ENCODE measurements around the gene CABP2.
"Not testable (repeated sequence)": the region's sequence is repeated elsewhere in the genome, so short reads cannot be mapped to it uniquely, and the experiment has no call there.

CABP2 gene

DNA sequence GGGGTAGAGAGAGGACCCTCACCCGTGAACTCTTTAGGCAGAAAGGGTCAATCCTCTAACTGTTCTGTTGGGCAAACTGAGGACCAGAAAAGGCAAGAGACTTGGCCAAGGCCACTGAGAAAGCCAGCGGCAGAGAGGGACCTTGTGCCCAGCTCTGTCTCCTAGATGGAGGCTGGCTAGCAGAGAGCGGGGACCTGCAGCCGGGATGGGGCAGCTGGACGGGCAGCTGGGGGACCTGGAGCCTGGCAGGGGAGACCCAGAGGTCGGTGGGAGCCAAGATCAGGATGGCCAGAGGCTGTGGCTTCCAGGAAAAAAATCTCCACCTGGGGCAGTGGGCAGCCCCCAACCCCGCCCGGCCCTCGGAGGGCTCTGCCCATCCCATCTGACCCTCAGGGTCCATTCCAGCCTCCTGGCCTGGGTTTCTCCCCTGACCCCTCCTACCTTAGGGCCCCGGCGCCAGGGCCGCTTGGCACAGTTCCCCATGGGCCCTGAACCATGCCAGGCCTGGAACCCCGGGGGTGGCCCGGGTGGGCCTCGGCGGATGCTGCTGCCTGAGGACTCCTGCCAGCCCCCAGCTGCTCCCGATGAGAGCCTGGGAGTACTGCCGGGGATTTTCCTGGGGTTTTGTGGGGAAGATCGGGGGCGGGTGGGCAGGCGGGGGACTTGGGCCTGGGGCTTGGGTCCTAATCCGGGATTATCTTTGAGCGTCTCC lies at the start of gene CABP2:
Gene CABP2, minus strand, starts transcription at position 603 of the 712 bp plus-strand sequence. Its CDS starts 120 bp downstream, at position 483.
- Mint-ChIP-seq H3K4me1 (ENCODE audit: low read depth) (no peaks in the 10 kb centered on the region), H3K36me3 (no peaks in the 10 kb centered on the region), H3K27me3 (no peaks in the 10 kb centered on the region), H3K27ac (no peak within 1 kb of the TSS), H3K4me3 (no peak within 1 kb of the TSS), H3K9me3 (ENCODE audit: low read depth) (no peaks in the 10 kb centered on the region)

- peaks cover 6% of the 10 kb centered on the region for H3K27me3 Mint-ChIP-seq
- no peaks in the 10 kb centered on the region for H3K36me3 Mint-ChIP-seq
- no peaks in the 10 kb centered on the region for H3K9me3 Mint-ChIP-seq (ENCODE audit: low read depth)
- no peak overlapping the region for H3K4me3 Mint-ChIP-seq
- no peak overlapping the region for H3K27ac Mint-ChIP-seq
- no peaks in the 10 kb centered on the region for H3K4me1 Mint-ChIP-seq (ENCODE audit: low read depth)
These were observed 49.6 kb upstream of the CABP2 start for GRCh38 chr11:67572747-67573419.

GRCh38 chr11:67572305-67572704 lies 49.1 kb upstream of the CABP2 start:
- no peak overlapping the region for H3K27ac Mint-ChIP-seq
- peaks cover 6% of the 10 kb centered on the region for H3K27me3 Mint-ChIP-seq
- no peak overlapping the region for H3K4me3 Mint-ChIP-seq
- H3K4me1 Mint-ChIP-seq (ENCODE audit: low read depth), result no peaks in the 10 kb centered on the region
- H3K9me3 Mint-ChIP-seq (ENCODE audit: low read depth), result no peaks in the 10 kb centered on the region
- no peaks in the 10 kb centered on the region for H3K36me3 Mint-ChIP-seq

DNA sequence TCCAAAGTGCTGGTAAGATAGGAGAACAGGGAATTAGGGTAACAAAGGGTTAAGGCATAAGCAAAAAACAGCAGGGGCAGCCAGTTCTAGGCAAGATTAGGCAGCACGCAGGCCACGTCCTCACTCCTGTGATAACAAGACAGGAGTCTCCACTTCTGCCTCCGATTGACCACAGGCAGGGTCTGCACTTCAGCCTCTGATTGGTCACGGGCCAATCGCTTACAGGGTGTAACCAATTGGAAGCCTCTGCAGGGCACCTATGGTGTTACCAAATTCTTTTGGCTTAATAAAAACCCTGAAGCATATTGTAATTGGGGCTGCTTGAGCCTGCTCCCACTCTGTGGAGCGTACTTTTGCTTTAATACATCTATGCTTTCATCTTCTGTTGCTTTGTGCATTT lies 48.2 kb upstream of the CABP2 start:
- Mint-ChIP-seq H3K27ac (no peak overlapping the region), H3K4me3 (no peak overlapping the region), H3K9me3 (ENCODE audit: low read depth) (no peaks in the 10 kb centered on the region), H3K4me1 (ENCODE audit: low read depth) (no peaks in the 10 kb centered on the region), H3K27me3 (peaks cover 5% of the 10 kb centered on the region), H3K36me3 (no peaks in the 10 kb centered on the region)

DNA sequence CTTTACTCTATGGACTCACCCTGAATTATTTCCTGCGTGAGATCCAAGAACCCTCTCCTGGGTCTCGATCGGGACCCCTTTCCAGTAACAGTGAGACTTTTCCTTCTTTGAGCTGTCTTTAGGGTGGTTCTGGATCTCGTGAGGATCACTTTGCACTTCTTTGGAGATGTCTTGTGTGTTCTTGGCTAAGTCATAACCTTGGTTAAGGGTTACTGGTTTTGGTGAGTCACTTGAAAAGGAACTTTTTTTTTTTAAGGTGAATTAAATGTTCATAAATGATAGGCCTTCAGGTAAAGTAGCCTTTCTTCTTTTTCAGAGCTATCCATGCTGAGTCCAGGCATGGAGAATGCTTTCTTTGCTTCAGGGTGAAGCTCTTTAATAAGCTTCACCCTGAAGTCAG lies 41.0 kb upstream of the CABP2 start:
- Mint-ChIP-seq H3K27me3 (no peaks in the 10 kb centered on the region), H3K36me3 (no peaks in the 10 kb centered on the region), H3K27ac (no peak overlapping the region), H3K4me1 (ENCODE audit: low read depth) (no peaks in the 10 kb centered on the region), H3K4me3 (no peak overlapping the region), H3K9me3 (ENCODE audit: low read depth) (no peaks in the 10 kb centered on the region)

DNA sequence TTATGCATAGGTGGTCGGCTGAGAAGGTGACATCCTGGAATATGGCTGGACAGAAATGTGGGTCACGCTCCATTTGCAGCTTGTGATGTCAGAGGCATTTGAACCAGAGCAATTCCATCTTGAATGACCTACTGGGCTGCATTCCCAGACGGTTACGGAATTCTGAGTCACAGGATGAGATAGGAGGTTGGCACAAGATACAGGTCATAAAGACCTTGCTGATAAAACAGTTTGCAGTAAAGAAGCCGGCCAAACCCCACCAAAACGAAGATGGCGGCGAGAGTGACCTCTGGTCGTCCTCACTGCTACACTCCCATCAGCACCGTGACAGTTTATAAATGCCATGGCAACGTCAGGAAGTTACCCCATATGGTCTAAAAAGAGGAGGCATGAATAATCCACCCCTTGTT lies 40.5 kb upstream of the CABP2 start:
- H3K4me1 Mint-ChIP-seq (ENCODE audit: low read depth); H3K36me3 Mint-ChIP-seq; H3K9me3 Mint-ChIP-seq (ENCODE audit: low read depth); H3K4me3 Mint-ChIP-seq; H3K27me3 Mint-ChIP-seq; H3K27ac Mint-ChIP-seq: not testable (repeated sequence)

DNA sequence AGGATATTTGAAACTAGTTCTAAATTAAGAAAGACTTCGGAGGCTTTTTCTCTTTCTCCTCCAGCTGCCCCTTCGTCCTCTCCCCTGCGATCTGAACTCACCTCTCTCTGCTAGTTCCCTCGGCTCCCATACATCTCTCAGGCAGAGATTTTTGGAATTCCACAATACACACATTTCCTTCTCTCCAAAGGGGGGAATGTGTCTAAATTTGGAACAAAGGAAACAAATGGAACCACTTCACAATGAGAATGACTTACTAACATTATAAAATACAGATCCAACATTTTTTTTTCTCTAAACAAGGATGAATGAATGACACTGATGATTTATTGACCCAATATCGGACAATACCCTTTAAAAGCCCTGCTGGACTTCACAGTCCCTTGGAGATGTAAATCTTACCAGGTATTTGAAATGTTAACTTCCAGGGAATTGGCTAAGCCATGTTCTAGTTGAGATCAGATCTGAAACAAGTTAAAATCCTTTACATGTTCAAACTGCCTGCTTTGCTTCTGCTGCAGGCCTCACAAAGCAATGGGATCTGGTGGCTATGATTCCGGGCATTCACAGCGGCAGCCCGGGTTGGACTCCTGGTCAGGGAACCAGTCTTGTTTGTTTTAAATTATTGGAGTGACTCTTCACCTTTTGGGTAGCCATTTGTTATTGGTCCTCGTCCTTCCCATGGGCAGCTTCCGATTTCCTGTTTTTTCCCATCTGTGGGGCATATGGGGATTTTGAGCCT lies 39.9 kb upstream of the CABP2 start:
- no peaks in the 10 kb centered on the region for H3K36me3 Mint-ChIP-seq
- H3K27me3 Mint-ChIP-seq, result no peaks in the 10 kb centered on the region
- no peak overlapping the region for H3K4me3 Mint-ChIP-seq
- no peaks in the 10 kb centered on the region for H3K4me1 Mint-ChIP-seq (ENCODE audit: low read depth)
- no peaks in the 10 kb centered on the region for H3K9me3 Mint-ChIP-seq (ENCODE audit: low read depth)
- H3K27ac Mint-ChIP-seq, result no peak overlapping the region

DNA sequence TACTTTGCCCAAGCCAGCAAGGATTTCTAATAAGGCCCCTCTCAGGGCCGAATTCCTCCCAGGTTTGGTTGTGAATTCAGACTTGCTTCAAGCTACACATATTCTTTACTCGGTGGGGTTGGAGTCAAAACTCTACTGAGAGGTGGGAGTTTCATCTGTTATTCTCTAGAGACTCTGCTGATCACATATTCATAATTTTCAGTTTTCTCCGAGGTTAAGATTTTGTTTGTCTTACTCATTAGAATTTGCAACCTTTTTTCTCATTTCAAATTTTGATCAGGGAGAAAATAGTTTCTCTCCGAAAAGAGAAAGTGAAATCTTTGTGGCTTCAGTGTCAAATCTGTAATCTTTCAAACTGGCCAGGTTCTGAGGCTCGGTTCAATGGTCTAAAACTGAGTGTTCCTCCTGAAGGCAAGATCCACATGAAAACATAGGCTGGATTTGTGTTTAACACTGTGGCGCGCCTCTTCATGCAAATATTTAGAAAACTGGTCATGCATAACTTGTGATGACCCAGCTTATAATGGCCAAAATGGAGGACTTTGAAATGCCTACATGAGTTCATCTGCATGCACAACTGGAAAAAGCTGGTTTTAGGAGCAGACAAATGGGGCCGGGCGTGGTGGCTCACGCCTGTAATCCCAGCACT lies 38.8 kb upstream of the CABP2 start:
- Mint-ChIP-seq H3K27ac (no peak overlapping the region), H3K9me3 (ENCODE audit: low read depth) (no peaks in the 10 kb centered on the region), H3K36me3 (no peaks in the 10 kb centered on the region), H3K4me1 (ENCODE audit: low read depth) (no peaks in the 10 kb centered on the region), H3K4me3 (no peak overlapping the region), H3K27me3 (no peaks in the 10 kb centered on the region)

- H3K9me3 Mint-ChIP-seq (ENCODE audit: low read depth), result no peaks in the 10 kb centered on the region
- H3K27ac Mint-ChIP-seq, result no peak overlapping the region
- no peaks in the 10 kb centered on the region for H3K4me1 Mint-ChIP-seq (ENCODE audit: low read depth)
- no peak overlapping the region for H3K4me3 Mint-ChIP-seq
- H3K36me3 Mint-ChIP-seq, result no peaks in the 10 kb centered on the region
- H3K27me3 Mint-ChIP-seq, result no peaks in the 10 kb centered on the region
These were observed 35.0 kb upstream of the CABP2 start for GRCh38 chr11:67558084-67558772.

DNA sequence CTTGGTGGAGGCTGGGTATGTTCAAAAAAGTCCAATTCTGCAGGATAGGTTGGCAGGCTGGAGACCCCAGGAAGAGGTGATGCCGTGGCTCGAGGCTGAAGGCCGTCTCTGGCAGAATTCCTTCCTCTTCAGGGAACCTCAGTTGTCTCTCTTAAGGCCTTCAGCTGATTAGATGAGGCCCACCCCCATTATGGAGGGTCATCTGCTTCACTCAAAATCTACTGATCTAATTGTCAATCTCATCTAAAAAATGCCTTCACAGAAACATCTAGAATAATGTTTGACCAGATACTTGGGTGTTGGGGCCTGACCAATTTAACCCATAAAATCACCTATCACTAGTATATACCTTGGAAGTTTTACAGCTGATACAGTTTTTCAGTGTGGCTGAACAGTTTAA lies 33.0 kb upstream of the CABP2 start:
- no peaks in the 10 kb centered on the region for H3K36me3 Mint-ChIP-seq

GRCh38 chr11:67551697-67552096 lies 28.5 kb upstream of the CABP2 start:
- H3K9me3 Mint-ChIP-seq (ENCODE audit: low read depth); H3K27ac Mint-ChIP-seq; H3K27me3 Mint-ChIP-seq; H3K4me1 Mint-ChIP-seq (ENCODE audit: low read depth); H3K36me3 Mint-ChIP-seq; H3K4me3 Mint-ChIP-seq: not testable (repeated sequence)

More for the DNA sequence above, 33.0 kb upstream of the CABP2 start:
- no peaks in the 10 kb centered on the region for H3K9me3 Mint-ChIP-seq (ENCODE audit: low read depth)
- no peaks in the 10 kb centered on the region for H3K27me3 Mint-ChIP-seq
- H3K27ac Mint-ChIP-seq, result no peak overlapping the region
- no peaks in the 10 kb centered on the region for H3K4me1 Mint-ChIP-seq (ENCODE audit: low read depth)
- H3K4me3 Mint-ChIP-seq, result no peak overlapping the region

- Mint-ChIP-seq H3K4me1 (ENCODE audit: low read depth) (no peaks in the 10 kb centered on the region), H3K4me3 (no peak overlapping the region), H3K27me3 (no peaks in the 10 kb centered on the region), H3K36me3 (no peaks in the 10 kb centered on the region), H3K9me3 (ENCODE audit: low read depth) (peaks cover 5% of the 10 kb centered on the region), H3K27ac (no peak overlapping the region)
These were observed 27.9 kb upstream of the CABP2 start for GRCh38 chr11:67551127-67551526.

DNA sequence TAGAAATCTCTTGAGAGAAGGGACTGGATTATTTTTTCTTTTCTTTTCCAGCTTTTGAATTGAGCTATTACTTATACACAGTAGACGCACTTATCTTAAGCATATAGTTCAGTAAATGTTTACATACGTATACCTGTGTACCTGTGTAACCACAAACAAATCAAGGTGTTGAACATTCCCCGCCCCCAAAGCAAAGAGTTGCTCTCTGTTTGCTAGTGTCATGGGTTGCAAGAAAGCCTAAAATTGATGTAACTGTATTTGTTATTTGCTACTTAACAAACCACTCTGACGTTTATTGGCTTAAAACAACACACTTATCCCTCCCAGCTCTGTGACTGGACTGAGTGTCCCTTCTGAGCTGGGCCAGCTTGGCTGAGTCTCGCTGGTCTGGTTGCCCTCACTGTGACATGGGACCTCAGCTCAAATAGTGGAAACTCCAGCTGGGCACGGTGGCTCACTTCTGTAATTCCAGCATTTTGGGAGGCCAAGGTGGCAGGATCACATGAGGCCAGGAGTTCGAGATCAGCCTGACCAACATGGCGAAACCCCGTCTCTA lies 25.4 kb upstream of the CABP2 start:
- no peak overlapping the region for H3K27ac Mint-ChIP-seq
- no peaks in the 10 kb centered on the region for H3K36me3 Mint-ChIP-seq
- H3K4me3 Mint-ChIP-seq, result no peak overlapping the region
- no peaks in the 10 kb centered on the region for H3K4me1 Mint-ChIP-seq (ENCODE audit: low read depth)
- H3K9me3 Mint-ChIP-seq (ENCODE audit: low read depth), result peaks cover 5% of the 10 kb centered on the region
- no peaks in the 10 kb centered on the region for H3K27me3 Mint-ChIP-seq

DNA sequence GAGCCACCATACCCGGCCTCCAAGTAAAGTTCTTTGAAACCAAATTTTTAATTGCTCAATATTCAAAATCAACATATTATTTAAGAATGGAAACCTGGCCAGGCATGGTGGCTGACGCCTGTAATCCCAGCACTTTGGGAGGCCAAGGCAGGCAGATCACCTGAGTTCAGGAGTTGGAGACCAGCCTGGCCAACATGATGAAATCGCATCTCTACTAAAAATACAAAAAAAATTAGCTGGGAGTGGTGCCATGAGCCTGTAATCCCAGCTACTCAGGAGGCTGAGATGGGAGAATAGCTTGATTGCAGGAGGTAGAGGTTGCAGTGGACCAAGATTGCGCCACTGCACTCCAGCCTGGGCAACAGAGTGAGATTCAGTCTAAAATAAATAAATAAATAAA lies 24.9 kb upstream of the CABP2 start:
- not testable (repeated sequence) for H3K9me3 Mint-ChIP-seq (ENCODE audit: low read depth); H3K36me3 Mint-ChIP-seq; H3K27ac Mint-ChIP-seq; H3K27me3 Mint-ChIP-seq; H3K4me1 Mint-ChIP-seq (ENCODE audit: low read depth); H3K4me3 Mint-ChIP-seq

All from activated naive CD8-positive, alpha-beta T cell (primary cell).